RWPE1 (cell line): ENCODE data around the gene MASTL.

Source experiments
- CTCF ChIA-PET: fragments of 350-600 bp; sonication (Branson Sonifier 250); formaldehyde crosslinking; extraction: SDS; loops from one replicate; lab custom pipeline; 2021; lab: Yijun Ruan, JAX
- POLR2A ChIA-PET: fragments of 400-600 bp; formaldehyde crosslinking; extraction: SDS; loops from one replicate; lab custom pipeline; 2020; ENCODE audit warnings: antibody characterized with exemption; ENCODE audit not compliant: low non-redundant PET; lab: Yijun Ruan, JAX
- DNase-seq: peaks from one replicate; pipeline ENCODE4 v3.0.0; 2012; ENCODE audit warnings: low spot score
- H3K27ac ChIP-seq: fragments of 450-650 bp; 2 replicates; pipeline ENCODE4 v1.5.1; 2017
- TF ChIP-seq, protein P1 (sequence below): fragments of 450-650 bp; conservative IDR thresholded peaks from 2 replicates; pipeline ENCODE4 v1.5.1; 2017; ENCODE audit warnings: low read depth, mild to moderate bottlenecking

Gene MASTL

DNA sequence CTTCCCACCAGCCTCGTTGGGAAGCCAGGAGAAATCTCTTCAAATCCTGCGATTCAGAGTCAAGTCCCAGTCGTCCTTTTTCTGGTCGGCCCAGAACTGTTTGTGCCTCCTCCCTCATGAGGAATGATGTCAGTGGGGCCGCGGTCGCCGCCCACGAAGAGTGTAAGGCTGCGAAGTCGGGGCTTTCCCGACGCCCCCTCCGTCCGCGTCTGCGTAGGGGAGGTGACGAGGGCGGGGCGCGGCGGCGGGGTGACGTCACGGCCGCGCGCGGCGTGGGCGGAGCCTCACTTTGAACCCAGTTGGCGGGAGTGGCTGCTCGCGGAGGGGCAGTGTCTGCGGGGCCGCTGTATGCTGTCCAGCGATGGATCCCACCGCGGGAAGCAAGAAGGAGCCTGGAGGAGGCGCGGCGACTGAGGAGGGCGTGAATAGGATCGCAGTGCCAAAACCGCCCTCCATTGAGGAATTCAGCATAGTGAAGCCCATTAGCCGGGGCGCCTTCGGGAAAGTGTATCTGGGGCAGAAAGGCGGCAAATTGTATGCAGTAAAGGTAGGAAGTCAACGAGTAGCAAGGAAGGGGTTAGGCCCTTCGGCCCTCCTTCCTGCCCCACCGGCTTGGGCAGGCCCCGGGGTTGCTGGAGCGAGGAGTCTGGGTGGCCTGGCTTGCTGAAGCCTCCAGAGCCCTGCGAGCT lies at the start of gene MASTL:
Gene MASTL (plus strand): TSS at position 287 of the 689 bp plus-strand sequence. CDS start 75 bp downstream, at position 362.
- TF ChIP-seq, protein P1, sequence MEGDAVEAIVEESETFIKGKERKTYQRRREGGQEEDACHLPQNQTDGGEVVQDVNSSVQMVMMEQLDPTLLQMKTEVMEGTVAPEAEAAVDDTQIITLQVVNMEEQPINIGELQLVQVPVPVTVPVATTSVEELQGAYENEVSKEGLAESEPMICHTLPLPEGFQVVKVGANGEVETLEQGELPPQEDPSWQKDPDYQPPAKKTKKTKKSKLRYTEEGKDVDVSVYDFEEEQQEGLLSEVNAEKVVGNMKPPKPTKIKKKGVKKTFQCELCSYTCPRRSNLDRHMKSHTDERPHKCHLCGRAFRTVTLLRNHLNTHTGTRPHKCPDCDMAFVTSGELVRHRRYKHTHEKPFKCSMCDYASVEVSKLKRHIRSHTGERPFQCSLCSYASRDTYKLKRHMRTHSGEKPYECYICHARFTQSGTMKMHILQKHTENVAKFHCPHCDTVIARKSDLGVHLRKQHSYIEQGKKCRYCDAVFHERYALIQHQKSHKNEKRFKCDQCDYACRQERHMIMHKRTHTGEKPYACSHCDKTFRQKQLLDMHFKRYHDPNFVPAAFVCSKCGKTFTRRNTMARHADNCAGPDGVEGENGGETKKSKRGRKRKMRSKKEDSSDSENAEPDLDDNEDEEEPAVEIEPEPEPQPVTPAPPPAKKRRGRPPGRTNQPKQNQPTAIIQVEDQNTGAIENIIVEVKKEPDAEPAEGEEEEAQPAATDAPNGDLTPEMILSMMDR = no peak
- ChIA-PET POLR2A (no interaction called here), CTCF (interaction anchor here (1.1 kb wide), 1 partner anchor 11 kb away, joined by 5 read pairs; no protein-coding TSS in a partner anchor)
- H3K27ac ChIP-seq = peak within 1 kb of the TSS; percentile 94
- DNase-seq = peak; percentile 95

- TF ChIP-seq, protein P1 = no peak
- CTCF ChIA-PET = interaction anchor here (0.6 kb wide), 1 partner anchor 302 kb away, joined by 3 read pairs; no protein-coding TSS in a partner anchor
- H3K27ac ChIP-seq = no peak overlapping the region
- DNase-seq = no peak
- POLR2A ChIA-PET = no interaction called here
These were observed 47.0 kb upstream of the MASTL start for GRCh38 chr10:27108165-27108564.

- CTCF ChIA-PET = no interaction called here
- TF ChIP-seq, protein P1 = no peak
- DNase-seq = no peak
- POLR2A ChIA-PET = no interaction called here
- H3K27ac ChIP-seq = no peak overlapping the region
These were observed 20.8 kb upstream of the MASTL start for GRCh38 chr10:27134371-27134770.

- H3K27ac ChIP-seq = no peak overlapping the region
- DNase-seq = no peak
- TF ChIP-seq, protein P1 = no peak
- ChIA-PET POLR2A (no interaction called here), CTCF (no interaction called here)
These were observed 16.9 kb upstream of the MASTL start for GRCh38 chr10:27138277-27138676.

DNA sequence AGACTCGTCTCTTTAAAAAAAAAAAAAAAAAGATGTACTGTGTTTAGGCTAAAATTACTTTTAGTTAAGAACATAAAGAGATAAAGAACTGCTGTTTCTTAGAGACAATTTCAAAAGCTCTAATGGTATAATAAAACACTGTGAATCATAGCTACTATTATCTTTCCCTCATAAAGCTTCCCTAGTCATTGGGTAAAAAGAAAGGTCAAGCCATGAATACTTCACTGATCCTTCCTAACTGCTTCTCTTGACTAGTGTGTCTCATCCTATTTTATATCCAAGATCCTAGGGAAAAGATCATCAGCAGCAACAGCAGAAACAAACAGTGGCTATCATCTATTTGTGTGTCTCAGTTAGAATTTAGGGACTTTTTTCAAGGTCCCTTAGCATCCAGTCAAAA lies 11.5 kb upstream of the MASTL start:
- DNase-seq = no peak
- ChIA-PET CTCF (interaction anchor here (1.5 kb wide), 1 partner anchor 11 kb away, joined by 5 read pairs; the partner anchor contains the start of gene YME1L1), POLR2A (no interaction called here)
- TF ChIP-seq, protein P1 = no peak
- no peak overlapping the region for H3K27ac ChIP-seq

GRCh38 chr10:27145937-27146336 lies 9.2 kb upstream of the MASTL start:
- ChIA-PET POLR2A (no interaction called here), CTCF (interaction anchor here (0.6 kb wide), 2 partner anchors 26 to 1329 kb away, joined by 3 to 4 read pairs; no protein-coding TSS in a partner anchor)
- no peak overlapping the region for H3K27ac ChIP-seq
- TF ChIP-seq, protein P1 = no peak
- DNase-seq = no peak
